NCI-H526 treated with DMSO at 0.1 percent for 48 hours (cell line): Measurements from ENCODE around the gene DUSP8.
"Not testable (repeated sequence)": the region's sequence is repeated elsewhere in the genome, so short reads cannot be mapped to it uniquely, and the experiment has no call there.

Experiments
- DNase-seq: peaks from one replicate; lab custom pipeline; 2025; lab: John Stamatoyannopoulos, UW

The DUSP8 gene

GRCh38 chr11:1572197-1573076 is at the start of gene DUSP8:
TSS of gene DUSP8 (minus strand) at chr11:1572271. CDS start at chr11:1565826, 6,445 bp downstream.
- DNase-seq, result peak; percentile 66

DNA sequence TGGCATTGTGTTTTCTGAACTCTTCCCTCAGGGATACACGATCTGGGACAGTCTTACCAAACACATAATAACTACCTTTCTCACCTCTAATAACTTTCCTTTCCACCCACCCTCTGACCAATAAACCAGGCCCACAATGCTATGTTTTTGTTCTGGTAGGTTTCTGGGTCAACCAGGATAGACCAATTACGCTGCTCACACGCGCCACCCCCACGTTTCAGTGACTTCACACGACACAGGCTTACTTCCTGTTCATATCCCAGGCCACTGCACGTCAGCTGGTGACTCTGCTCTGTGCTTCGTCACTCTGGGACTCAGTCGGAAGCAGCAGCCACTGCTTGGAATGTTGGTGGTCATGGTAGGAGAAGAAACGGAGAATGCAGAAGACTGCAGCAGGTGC is 47.4 kb upstream of the DUSP8 start:
- no peak for DNase-seq

DNA sequence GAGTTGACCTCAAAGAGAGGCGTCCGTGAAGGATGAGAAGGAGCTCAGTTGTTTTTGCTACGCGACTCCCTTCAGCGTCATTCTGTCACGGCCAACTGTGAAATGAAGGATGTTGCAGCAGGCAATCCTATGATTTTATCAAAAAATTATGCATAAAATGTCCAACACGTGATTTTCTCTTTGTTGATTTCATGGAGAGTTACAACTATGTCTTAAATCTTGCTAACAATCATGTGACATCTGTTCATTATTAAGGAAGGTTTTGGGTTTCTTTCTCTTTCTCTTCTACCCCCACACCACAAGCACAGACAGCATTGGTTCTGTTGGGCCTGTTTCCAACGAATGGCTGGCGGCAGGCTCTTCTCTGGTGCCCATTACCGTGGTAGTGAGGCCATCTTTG is 46.2 kb upstream of the DUSP8 start:
- DNase-seq, result no peak

DNA sequence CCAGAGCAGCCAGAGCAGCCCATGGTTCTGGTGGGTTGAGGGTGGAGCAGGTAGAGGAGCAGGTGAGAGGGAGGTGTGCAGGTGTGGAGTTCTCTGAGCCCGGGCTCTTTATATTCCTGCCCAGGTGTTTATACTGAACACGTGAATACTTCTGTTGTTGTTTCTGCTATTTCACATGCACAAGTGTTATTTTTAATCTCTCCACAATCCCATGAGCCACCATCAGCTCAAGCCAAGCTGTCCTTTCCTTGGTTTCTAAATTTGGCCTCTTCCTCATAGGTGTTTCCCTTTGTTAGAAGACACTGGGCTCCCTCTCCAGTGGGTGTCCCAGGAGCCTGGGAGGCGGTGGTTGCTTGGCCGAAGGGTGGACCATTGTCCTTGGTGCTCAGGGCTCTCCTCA is 36.3 kb upstream of the DUSP8 start, which contains the start of gene KRTAP5-3:
Gene KRTAP5-3 (minus strand): TSS at position 101 of the 400 bp plus-strand sequence. CDS start 78 bp downstream, at position 23.
- no peak for DNase-seq

DNA sequence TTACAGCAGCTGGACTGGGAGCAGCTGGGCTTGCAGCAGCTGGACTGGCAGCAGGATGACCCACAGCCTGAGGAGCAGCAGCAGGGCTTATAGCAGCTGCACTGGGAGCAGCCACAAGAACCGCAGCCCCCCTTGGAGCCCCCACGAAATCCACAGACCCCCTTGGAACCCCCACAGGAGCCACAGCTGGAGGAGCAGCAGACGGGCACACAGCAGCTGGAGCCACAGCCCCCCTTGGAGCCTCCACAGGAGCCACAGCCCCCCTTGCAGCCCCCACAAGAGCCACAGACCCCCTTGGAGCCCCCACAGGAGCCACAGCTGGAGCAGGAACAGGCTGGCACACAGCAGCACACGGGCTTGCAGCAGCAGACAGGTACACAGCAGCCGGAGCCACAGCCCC is 35.8 kb upstream of the DUSP8 start:
- not testable (repeated sequence) for DNase-seq

DNA sequence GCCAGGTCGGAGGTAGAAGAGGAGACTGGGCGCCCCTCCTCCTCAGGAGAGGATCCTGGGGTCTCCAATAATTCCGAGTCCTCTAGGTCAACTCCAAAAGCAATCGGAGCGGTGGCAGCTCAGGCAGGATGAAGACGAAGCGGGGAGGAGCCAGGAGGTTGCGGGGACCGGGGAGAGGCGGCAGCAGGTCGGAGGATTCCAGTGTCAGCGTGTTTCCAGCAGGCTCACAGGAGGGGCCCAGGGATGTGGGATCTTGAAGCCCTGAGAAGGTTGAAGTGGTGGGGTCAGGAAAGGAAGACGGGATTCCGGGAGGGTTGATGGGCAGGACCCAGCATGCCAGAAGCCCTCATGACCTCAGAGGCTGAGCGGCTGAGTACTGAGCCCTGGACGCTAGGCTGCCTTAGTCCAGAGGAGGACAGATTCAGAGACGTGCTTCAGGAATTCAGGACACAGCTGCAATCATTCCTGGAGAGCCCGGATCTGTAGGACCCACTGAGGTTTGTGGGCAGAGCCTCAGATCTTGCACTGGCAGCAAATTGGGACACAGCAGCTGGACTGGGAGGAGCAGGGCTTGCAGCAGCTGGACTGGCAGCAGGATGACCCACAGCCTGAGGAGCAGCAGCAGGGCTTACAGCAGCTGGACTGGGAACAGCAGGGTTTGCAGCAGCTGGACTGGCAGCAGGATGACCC is 35.2 kb upstream of the DUSP8 start:
- not testable (repeated sequence) for DNase-seq

GRCh38 chr11:1605923-1606322 is 33.9 kb upstream of the DUSP8 start:
- DNase-seq, result not testable (repeated sequence)

GRCh38 chr11:1604711-1605110 is 32.6 kb upstream of the DUSP8 start:
- no peak for DNase-seq

- DNase-seq, result no peak
Measured at GRCh38 chr11:1604181-1604580, 32.1 kb upstream of the DUSP8 start.

GRCh38 chr11:1603629-1604028 is 31.6 kb upstream of the DUSP8 start:
- DNase-seq, result no peak

DNA sequence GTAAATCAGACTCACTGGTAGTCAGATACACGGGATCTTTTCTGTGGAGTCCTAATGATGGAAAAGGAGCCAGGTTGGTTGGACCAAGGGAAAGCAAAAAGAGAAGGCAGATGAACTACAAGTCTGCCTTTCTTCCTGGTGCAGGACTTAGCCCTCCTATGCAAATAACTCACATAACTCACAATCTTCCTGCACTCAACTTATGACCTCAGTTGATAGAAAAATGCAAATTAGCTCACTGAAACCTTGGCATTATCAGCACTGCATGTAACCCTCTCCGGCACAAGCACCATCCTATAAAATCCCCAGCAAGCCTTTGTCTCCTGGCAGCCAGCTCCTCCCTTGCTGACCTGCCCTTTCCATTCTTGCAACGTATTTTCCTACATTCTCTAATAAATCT is 29.6 kb upstream of the DUSP8 start:
- DNase-seq, result peak; percentile 84

DNA sequence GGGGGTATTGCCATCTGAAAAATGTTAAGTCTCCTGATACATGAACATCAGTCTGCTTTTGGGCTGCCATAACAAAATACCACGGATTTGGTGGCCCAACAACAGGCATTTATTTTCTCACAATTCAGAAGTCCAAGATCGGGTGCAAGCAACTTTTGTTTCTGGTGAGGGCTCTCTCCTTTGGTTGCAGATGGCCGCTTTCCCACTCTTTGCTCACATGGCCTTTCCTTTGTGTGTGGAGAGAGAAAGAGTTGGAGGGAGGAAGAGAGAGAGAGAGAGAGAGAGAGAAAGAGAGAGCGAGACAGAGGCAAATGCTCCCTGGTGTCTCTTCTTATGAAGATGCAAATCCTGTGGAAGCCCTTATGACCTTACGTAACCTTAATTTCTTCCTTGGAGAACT is 28.6 kb upstream of the DUSP8 start:
- no peak for DNase-seq

- no peak for DNase-seq
Measured at GRCh38 chr11:1598816-1599215, 26.7 kb upstream of the DUSP8 start.

GRCh38 chr11:1598406-1598805 is 26.3 kb upstream of the DUSP8 start:
- DNase-seq, result not testable (repeated sequence)

GRCh38 chr11:1597994-1598380 is 25.9 kb upstream of the DUSP8 start, which contains the start of gene KRTAP5-2:
TSS of gene KRTAP5-2 (minus strand) at chr11:1598294. CDS start at chr11:1598250, 44 bp downstream.
- no peak for DNase-seq

GRCh38 chr11:1597331-1597993 is 25.4 kb upstream of the DUSP8 start:
- DNase-seq, result no peak

DNA sequence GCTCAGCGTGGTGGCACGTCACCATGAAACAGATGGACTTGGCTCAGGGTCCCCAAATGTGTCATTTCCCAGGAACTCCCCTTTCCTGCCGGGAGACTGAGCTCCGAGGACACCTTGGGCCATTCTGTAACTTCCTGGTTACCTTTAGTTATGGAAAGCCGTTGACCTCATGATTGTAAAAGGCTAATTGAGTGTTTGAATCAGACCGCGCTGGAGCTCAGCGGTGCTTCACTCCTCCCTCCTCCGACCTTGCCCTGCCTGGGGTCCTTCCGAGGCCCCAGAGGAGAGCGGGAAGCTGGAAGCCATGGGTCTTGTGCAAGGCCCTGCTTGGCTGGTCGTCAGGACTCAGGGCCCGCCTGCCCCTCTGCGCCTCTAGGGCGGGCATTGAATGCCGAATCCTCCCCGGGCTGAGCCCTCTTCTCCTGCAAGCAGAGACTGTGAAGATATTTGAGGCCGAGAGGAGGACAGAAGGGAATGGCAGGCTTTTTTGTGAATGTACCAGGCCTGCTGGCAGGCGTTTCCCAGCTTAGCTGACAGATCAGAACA is 24.6 kb upstream of the DUSP8 start:
- not testable (repeated sequence) for DNase-seq

GRCh38 chr11:1595994-1596575 is 24.0 kb upstream of the DUSP8 start:
- DNase-seq, result peak; percentile 9

DNA sequence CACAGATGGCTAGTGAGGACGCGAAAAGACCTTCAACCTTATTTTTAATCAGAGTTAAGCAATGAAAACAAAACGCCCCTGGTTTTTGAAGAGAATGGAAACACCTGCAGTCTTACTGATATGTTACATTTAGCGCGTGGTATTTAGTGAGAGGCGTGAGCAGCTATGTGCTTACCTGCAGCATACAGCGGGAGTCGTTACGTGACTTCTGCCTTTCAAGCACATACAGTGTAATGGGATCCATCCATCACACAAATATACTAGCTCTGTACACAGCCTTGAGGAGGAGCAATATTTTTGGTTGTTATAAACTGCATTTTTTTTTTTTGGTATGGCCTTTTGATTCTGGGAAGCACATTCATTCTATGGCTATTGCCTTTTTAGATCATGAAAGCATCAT is 20.6 kb upstream of the DUSP8 start:
- no peak for DNase-seq

GRCh38 chr11:1589996-1590395 is 17.9 kb upstream of the DUSP8 start:
- DNase-seq, result no peak

- not testable (repeated sequence) for DNase-seq
Measured at GRCh38 chr11:1589191-1589963, 17.3 kb upstream of the DUSP8 start.
